ENCODE data around the gene RNF8. TPM values are rescaled to one million over a fixed set of nuclear protein-coding genes. Genes with fewer than 3 reads are reported as not detected.

RNF8 gene
- total and polyA plus RNA-seq, 9 of the 15 experiments (the other 6 are each of a cell fraction or from before 2014, with no cell fraction given), result 10.6 to 47.0 (median 37.5) TPM

DNA sequence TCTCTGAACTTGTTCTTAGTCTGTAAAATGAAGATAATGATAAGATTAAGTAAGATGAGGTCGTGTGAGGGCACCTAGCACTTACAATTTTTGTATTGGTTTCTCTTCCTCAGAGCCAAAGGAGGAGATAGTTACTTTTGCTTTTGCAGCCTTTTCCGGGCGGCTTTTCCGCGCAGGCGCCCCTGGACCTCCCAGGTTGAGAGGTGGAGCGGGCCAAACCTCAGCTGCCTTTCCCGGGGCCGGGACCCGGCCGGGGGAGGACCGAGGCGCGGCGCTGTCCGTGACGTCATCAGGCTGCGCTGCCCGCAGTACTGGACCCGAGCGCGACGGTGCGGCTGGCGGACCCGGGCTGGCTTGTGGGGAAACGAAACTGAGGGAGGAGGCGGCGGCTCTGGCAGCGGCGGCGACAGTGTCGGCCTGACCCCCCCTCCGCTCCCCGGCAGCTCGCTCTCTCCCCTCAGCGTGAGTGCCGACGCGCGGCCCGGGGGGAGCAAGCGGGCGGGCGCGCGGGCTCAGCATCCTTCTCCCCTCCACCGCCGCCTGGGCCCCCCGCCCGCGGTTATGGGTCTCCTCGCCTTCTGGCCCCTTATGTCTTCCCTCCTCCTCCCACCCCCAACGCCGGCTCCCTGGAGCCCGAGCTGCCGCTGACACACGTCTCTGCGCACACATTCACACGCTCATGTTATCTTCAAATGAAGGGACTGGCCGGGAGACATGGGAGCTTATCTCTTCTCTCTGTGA lies 79.3 kb downstream of the RNF8 start, which contains the start of gene CMTR1 (continued):
- TF ChIP-seq, protein P1, sequence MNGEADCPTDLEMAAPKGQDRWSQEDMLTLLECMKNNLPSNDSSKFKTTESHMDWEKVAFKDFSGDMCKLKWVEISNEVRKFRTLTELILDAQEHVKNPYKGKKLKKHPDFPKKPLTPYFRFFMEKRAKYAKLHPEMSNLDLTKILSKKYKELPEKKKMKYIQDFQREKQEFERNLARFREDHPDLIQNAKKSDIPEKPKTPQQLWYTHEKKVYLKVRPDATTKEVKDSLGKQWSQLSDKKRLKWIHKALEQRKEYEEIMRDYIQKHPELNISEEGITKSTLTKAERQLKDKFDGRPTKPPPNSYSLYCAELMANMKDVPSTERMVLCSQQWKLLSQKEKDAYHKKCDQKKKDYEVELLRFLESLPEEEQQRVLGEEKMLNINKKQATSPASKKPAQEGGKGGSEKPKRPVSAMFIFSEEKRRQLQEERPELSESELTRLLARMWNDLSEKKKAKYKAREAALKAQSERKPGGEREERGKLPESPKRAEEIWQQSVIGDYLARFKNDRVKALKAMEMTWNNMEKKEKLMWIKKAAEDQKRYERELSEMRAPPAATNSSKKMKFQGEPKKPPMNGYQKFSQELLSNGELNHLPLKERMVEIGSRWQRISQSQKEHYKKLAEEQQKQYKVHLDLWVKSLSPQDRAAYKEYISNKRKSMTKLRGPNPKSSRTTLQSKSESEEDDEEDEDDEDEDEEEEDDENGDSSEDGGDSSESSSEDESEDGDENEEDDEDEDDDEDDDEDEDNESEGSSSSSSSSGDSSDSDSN (IDR thresholded peaks at IDR 0.05; ENCODE audit: borderline replicate concordance in 1 of 2, low read depth in 2 of 2, low read length in 2 of 2), result peak in 1 of 2 experiments; percentile 89; a peak in 2 of 4 replicates
- 0 out of 2 replicates have a peak, but pooled peaks have one; percentile 39 for TF ChIP-seq DPF2 (IDR thresholded peaks at IDR 0.05)
- TF ChIP-seq, protein P2, sequence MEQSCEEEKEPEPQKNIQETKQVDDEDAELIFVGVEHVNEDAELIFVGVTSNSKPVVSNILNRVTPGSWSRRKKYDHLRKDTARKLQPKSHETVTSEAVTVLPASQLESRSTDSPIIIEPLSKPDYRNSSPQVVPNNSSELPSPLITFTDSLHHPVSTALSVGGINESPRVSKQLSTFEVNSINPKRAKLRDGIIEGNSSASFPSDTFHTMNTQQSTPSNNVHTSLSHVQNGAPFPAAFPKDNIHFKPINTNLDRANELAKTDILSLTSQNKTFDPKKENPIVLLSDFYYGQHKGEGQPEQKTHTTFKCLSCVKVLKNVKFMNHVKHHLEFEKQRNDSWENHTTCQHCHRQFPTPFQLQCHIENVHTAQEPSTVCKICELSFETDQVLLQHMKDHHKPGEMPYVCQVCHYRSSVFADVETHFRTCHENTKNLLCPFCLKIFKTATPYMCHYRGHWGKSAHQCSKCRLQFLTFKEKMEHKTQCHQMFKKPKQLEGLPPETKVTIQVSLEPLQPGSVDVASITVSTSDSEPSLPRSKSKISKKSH (CRISPR knock-in tag; IDR thresholded peaks at IDR 0.05), result no peak
- no peak for TF ChIP-seq RBM14 (IDR thresholded peaks at IDR 0.05; ENCODE audit: borderline replicate concordance, insufficient read depth, low read depth, low read length)
- TF ChIP-seq ZNF274 (IDR thresholded peaks at IDR 0.05; ENCODE audit: borderline replicate concordance, low read depth, low read length), result no peak
- TF ChIP-seq MED1 (CRISPR knock-in tag; IDR thresholded peaks at IDR 0.05; ENCODE audit: borderline replicate concordance), result no peak
- TF ChIP-seq GTF2E2 (tag; IDR thresholded peaks at IDR 0.05), result 0 out of 2 replicates have a peak, but pooled peaks have one; percentile 34
- TF ChIP-seq ARID4B (CRISPR knock-in tag; IDR thresholded peaks at IDR 0.05), result peak; percentile 39
- TF ChIP-seq, protein P3, sequence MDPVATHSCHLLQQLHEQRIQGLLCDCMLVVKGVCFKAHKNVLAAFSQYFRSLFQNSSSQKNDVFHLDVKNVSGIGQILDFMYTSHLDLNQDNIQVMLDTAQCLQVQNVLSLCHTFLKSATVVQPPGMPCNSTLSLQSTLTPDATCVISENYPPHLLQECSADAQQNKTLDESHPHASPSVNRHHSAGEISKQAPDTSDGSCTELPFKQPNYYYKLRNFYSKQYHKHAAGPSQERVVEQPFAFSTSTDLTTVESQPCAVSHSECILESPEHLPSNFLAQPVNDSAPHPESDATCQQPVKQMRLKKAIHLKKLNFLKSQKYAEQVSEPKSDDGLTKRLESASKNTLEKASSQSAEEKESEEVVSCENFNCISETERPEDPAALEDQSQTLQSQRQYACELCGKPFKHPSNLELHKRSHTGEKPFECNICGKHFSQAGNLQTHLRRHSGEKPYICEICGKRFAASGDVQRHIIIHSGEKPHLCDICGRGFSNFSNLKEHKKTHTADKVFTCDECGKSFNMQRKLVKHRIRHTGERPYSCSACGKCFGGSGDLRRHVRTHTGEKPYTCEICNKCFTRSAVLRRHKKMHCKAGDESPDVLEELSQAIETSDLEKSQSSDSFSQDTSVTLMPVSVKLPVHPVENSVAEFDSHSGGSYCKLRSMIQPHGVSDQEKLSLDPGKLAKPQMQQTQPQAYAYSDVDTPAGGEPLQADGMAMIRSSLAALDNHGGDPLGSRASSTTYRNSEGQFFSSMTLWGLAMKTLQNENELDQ (CRISPR knock-in tag; IDR thresholded peaks at IDR 0.05; ENCODE audit: borderline replicate concordance), result no peak
- 0 out of 4 replicates have a peak, but pooled peaks of 1 of the 2 experiments have one; percentile 67 for TF ChIP-seq ETV6 (IDR thresholded peaks at IDR 0.05; ENCODE audit: borderline replicate concordance in 1 of 2, low read depth in 2 of 2, low read length in 1 of 2)
- no peak for TF ChIP-seq ETV6 (CRISPR knock-in tag; IDR thresholded peaks at IDR 0.05; ENCODE audit: borderline replicate concordance)
- peak; percentile 98 for TF ChIP-seq HMGN3 (IDR thresholded peaks at IDR 0.05; ENCODE audit: borderline replicate concordance, extremely low read depth, insufficient read length, low read depth, low read length)
- peak; percentile 78; the same call in 1 of the 2 replicates for TF ChIP-seq MTA3 (IDR thresholded peaks at IDR 0.05; ENCODE audit: borderline replicate concordance)
- peak; percentile 97 for TF ChIP-seq PHF20 (IDR thresholded peaks at IDR 0.05; ENCODE audit: partially characterized antibody)
- TF ChIP-seq ZNF561 (CRISPR knock-in tag; conservative IDR thresholded peaks at IDR 0.05), result no peak
